ENCODE data around the gene RTN4.

The RTN4 gene

GRCh38 chr2:55033076-55033742 lies 17.0 kb downstream of the RTN4 start:
- DNase-seq (ENCODE audit: low spot score): no peak

GRCh38 chr2:55031505-55031904 lies 18.7 kb downstream of the RTN4 start:
- DNase-seq (ENCODE audit: low spot score): no peak

- DNase-seq (ENCODE audit: low spot score): no peak
Measured at GRCh38 chr2:55030766-55031165, 19.5 kb downstream of the RTN4 start.

- no peak for DNase-seq (ENCODE audit: low spot score)
Measured at GRCh38 chr2:55029098-55029497, 21.2 kb downstream of the RTN4 start.

- DNase-seq (ENCODE audit: low spot score): no peak
Measured at GRCh38 chr2:55027226-55027625, 23.0 kb downstream of the RTN4 start.

GRCh38 chr2:55026202-55026601 lies 24.0 kb downstream of the RTN4 start:
- DNase-seq (ENCODE audit: low spot score): no peak

- no peak for DNase-seq (ENCODE audit: low spot score)
Measured at GRCh38 chr2:55025627-55026026, 24.6 kb downstream of the RTN4 start.

- no peak for DNase-seq (ENCODE audit: low spot score)
Measured at GRCh38 chr2:55025082-55025481, 25.2 kb downstream of the RTN4 start.

GRCh38 chr2:55022476-55022875 lies 27.8 kb downstream of the RTN4 start:
- no peak for DNase-seq (ENCODE audit: low spot score)

GRCh38 chr2:55019526-55020258 lies 30.6 kb downstream of the RTN4 start:
- DNase-seq (ENCODE audit: low spot score): no peak

GRCh38 chr2:55018619-55019018 lies 31.6 kb downstream of the RTN4 start:
- DNase-seq (ENCODE audit: low spot score): no peak

GRCh38 chr2:55017880-55018279 lies 32.4 kb downstream of the RTN4 start:
- no peak for DNase-seq (ENCODE audit: low spot score)

GRCh38 chr2:55017428-55017827 lies 32.8 kb downstream of the RTN4 start:
- DNase-seq (ENCODE audit: low spot score): no peak

GRCh38 chr2:55014962-55015939 lies 35.0 kb downstream of the RTN4 start:
- DNase-seq (ENCODE audit: low spot score): no peak

- DNase-seq (ENCODE audit: low spot score): no peak
Measured at GRCh38 chr2:55013936-55014335, 36.3 kb downstream of the RTN4 start.

- no peak for DNase-seq (ENCODE audit: low spot score)
Measured at GRCh38 chr2:55012672-55013484, 37.4 kb downstream of the RTN4 start.

GRCh38 chr2:55011831-55012671 lies 38.2 kb downstream of the RTN4 start:
- no peak for DNase-seq (ENCODE audit: low spot score)

GRCh38 chr2:55010915-55011314 lies 39.3 kb downstream of the RTN4 start:
- no peak for DNase-seq (ENCODE audit: low spot score)

- DNase-seq (ENCODE audit: low spot score): no peak
Measured at GRCh38 chr2:55010149-55010591, 40.1 kb downstream of the RTN4 start.

GRCh38 chr2:55009277-55010060 lies 40.8 kb downstream of the RTN4 start:
- DNase-seq (ENCODE audit: low spot score): no peak

Measured in left forelimb (tissue), 1 donor.